ENCODE data around the gene CCDC154.
A peak's percentile ranks its signal among the peaks of the same experiment; 100 is the strongest.

CCDC154 gene

GRCh38 chr16:1422076-1422475 lies 22.3 kb downstream of the CCDC154 start:
- Histone ChIP-seq H3K4me1 (peaks cover 7% of the 10 kb centered on the region), H2AFZ (no peak overlapping the region), H3K27ac (no peak overlapping the region), H3K9me3 (ENCODE audit: control insufficient read depth, low read length) (no peaks in the 10 kb centered on the region), H3K9ac (no peak overlapping the region), H3K4me2 (ENCODE audit: low read length) (no peak overlapping the region), H3K4me3 (ENCODE audit: low read depth, low read length) (no peak overlapping the region), H3K27me3 (ENCODE audit: control insufficient read depth, insufficient read depth, low read length) (no peaks in the 10 kb centered on the region), H3K79me2 (peaks cover 7% of the 10 kb centered on the region), H3K36me3 (ENCODE audit: control insufficient read depth, insufficient read depth, low read length) (no peaks in the 10 kb centered on the region)
- TF ChIP-seq CTCF (IDR thresholded peaks at IDR 0.05): no peak

DNA sequence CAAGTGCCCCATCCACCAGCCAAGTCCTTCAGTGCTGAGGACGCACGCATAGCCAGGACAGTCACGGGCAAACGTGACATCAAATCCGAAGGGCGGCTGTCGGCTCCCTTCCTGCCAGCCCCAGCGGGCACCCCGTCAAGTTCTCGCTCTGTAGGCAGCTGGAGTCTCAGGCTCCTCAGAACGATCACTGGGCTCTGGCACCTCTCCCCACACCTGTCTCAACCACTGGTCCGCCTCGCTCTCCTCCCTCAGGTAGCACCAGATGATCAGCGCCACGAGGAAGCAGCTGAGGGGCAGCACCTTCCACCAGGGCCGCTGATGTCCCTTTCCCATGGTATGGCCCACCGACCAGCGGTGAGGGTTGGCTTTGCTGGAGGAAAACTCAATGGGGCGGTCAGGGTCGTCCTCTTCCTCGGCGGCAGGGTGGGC lies 24.2 kb downstream of the CCDC154 start:
- TF ChIP-seq CTCF (IDR thresholded peaks at IDR 0.05): no peak
- H3K4me3 ChIP-seq (ENCODE audit: low read depth, low read length): peak overlapping the region; percentile 96
- H3K79me2 ChIP-seq: peaks cover 7% of the 10 kb centered on the region
- H3K27ac ChIP-seq: peak overlapping the region; percentile 86
- no peaks in the 10 kb centered on the region for H3K27me3 ChIP-seq (ENCODE audit: control insufficient read depth, insufficient read depth, low read length)
- no peaks in the 10 kb centered on the region for H3K36me3 ChIP-seq (ENCODE audit: control insufficient read depth, insufficient read depth, low read length)
- H3K4me1 ChIP-seq: peaks cover 7% of the 10 kb centered on the region
- H3K9ac ChIP-seq: peak overlapping the region; percentile 5
- peak overlapping the region; percentile 91 for H3K4me2 ChIP-seq (ENCODE audit: low read length)
- no peaks in the 10 kb centered on the region for H3K9me3 ChIP-seq (ENCODE audit: control insufficient read depth, low read length)
- peak overlapping the region; percentile 93 for H2AFZ ChIP-seq

- no peak for TF ChIP-seq CTCF (IDR thresholded peaks at IDR 0.05)
- no peak overlapping the region for H3K4me3 ChIP-seq (ENCODE audit: low read depth, low read length)
- H3K4me2 ChIP-seq (ENCODE audit: low read length): no peak overlapping the region
- no peak overlapping the region for H3K9ac ChIP-seq
- H3K4me1 ChIP-seq: peaks cover 7% of the 10 kb centered on the region
- no peak overlapping the region for H2AFZ ChIP-seq
- peaks cover 9% of the 10 kb centered on the region for H3K79me2 ChIP-seq
- no peaks in the 10 kb centered on the region for H3K27me3 ChIP-seq (ENCODE audit: control insufficient read depth, insufficient read depth, low read length)
- no peaks in the 10 kb centered on the region for H3K36me3 ChIP-seq (ENCODE audit: control insufficient read depth, insufficient read depth, low read length)
- H3K9me3 ChIP-seq (ENCODE audit: control insufficient read depth, low read length): no peaks in the 10 kb centered on the region
- H3K27ac ChIP-seq: no peak overlapping the region
Measured at GRCh38 chr16:1416521-1416941, 27.8 kb downstream of the CCDC154 start.

DNA sequence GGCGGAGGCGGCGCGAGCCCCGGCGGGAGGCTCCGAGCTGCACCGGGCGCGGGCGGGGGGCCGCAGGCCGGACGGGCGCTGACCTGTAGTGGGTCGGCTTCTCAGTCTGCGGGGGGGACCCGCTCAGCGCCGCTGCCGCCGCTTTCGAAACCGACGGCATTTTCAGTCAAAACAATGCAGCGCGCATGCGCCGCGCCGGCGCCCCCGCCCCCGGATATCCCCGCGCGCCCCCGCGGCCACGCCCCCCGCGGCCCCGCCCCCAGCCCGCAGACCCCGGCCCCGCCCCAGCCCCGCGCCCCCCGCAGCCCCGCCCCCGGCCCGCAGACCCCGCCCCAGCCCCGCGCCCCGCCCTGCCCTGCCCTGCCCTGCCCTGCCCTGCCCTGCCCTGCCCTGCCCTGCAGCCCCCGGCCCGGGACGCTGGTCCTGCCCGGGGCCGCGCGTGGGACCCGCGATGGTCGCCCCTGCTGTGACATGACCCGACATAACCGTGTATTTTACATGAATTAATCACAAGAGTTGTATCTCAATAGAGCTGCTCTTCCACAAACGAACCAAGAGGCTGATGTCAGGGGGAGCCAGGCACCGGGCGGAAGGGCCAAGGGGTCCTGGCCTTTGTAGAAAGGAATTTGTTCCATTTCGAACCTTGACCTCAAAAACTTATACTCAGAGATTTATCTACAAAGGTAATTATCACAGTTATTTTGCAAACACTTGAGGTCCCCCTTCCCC lies 29.7 kb downstream of the CCDC154 start, which contains the start of gene UNKL:
TSS of gene UNKL (minus strand) at position 173 of the 729 bp plus-strand sequence. CDS start at position 160, 13 bp downstream.
- peak within 1 kb of the TSS; percentile 76 for H3K9ac ChIP-seq

More for the DNA sequence above, 29.7 kb downstream of the CCDC154 start, which contains the start of gene UNKL:
- TF ChIP-seq CTCF (IDR thresholded peaks at IDR 0.05): no peak
- Histone ChIP-seq H3K79me2 (peaks cover 2% of the 10 kb centered on the region), H2AFZ (peak within 1 kb of the TSS; percentile 94), H3K4me2 (ENCODE audit: low read length) (peak within 1 kb of the TSS; percentile 87), H3K27ac (peak within 1 kb of the TSS; percentile 39), H3K36me3 (ENCODE audit: control insufficient read depth, insufficient read depth, low read length) (no peaks in the 10 kb centered on the region), H3K4me3 (ENCODE audit: low read depth, low read length) (peak within 1 kb of the TSS; percentile 66), H3K27me3 (ENCODE audit: control insufficient read depth, insufficient read depth, low read length) (no peaks in the 10 kb centered on the region), H3K4me1 (peaks cover under 1% of the 10 kb centered on the region), H3K9me3 (ENCODE audit: control insufficient read depth, low read length) (no peaks in the 10 kb centered on the region)
